ENCODE data around the gene OR10A7. TPM values are rescaled to one million over a fixed set of nuclear protein-coding genes. Genes with fewer than 3 reads are reported as not detected.

The OR10A7 gene
- total RNA-seq, 1 experiment from 2014 or later = not detected

GRCh38 chr12:55250944-55251343 lies 30.1 kb downstream of the OR10A7 start:
- DNase-seq (ENCODE audit: unreplicated experiment) = no peak
- intact Hi-C loops (cut with micrococcal nuclease) = no loop called here
- Mint-ChIP-seq H3K36me3 (ENCODE audit: insufficient read depth, unreplicated experiment) (no peaks in the 10 kb centered on the region), H3K9me3 (ENCODE audit: unreplicated experiment) (no peaks in the 10 kb centered on the region), H3K4me1 (ENCODE audit: insufficient read depth, unreplicated experiment) (no peaks in the 10 kb centered on the region), H3K27ac (ENCODE audit: low read depth, unreplicated experiment) (no peak overlapping the region), H3K27me3 (ENCODE audit: insufficient read depth, unreplicated experiment) (peaks cover 75% of the 10 kb centered on the region), H3K4me3 (ENCODE audit: unreplicated experiment) (no peak overlapping the region)
- TF ChIP-seq CTCF (IDR thresholded peaks at IDR 0.05; ENCODE audit: unreplicated experiment) = no peak
- ChIA-PET CTCF (interaction anchor here (1.3 kb wide), 1 partner anchor 19 kb away, joined by 4 read pairs; no protein-coding TSS in a partner anchor), POLR2A (no interaction called here)
- BruUV-seq (replicated peaks) = no TSS peak

- H3K4me3 Mint-ChIP-seq (ENCODE audit: unreplicated experiment) = no peak overlapping the region
- DNase-seq (ENCODE audit: unreplicated experiment) = no peak
- H3K9me3 Mint-ChIP-seq (ENCODE audit: unreplicated experiment) = no peaks in the 10 kb centered on the region
- H3K36me3 Mint-ChIP-seq (ENCODE audit: insufficient read depth, unreplicated experiment) = no peaks in the 10 kb centered on the region
- no TSS peak for BruUV-seq (replicated peaks)
- ChIA-PET POLR2A (no interaction called here), CTCF (interaction anchor here (0.6 kb wide), 1 partner anchor 74 kb away, joined by 3 read pairs; no protein-coding TSS in a partner anchor)
- no peaks in the 10 kb centered on the region for H3K4me1 Mint-ChIP-seq (ENCODE audit: insufficient read depth, unreplicated experiment)
- no peak overlapping the region for H3K27ac Mint-ChIP-seq (ENCODE audit: low read depth, unreplicated experiment)
- intact Hi-C loops (cut with micrococcal nuclease) = no loop called here
- no peak for TF ChIP-seq CTCF (IDR thresholded peaks at IDR 0.05; ENCODE audit: unreplicated experiment)
- peaks cover 71% of the 10 kb centered on the region for H3K27me3 Mint-ChIP-seq (ENCODE audit: insufficient read depth, unreplicated experiment)
These were observed 32.5 kb downstream of the OR10A7 start for GRCh38 chr12:55253281-55253680.

GRCh38 chr12:55256831-55257230 lies 36.0 kb downstream of the OR10A7 start:
- intact Hi-C loops (cut with micrococcal nuclease) = no loop called here
- CTCF ChIA-PET = no interaction called here
- no peak for TF ChIP-seq CTCF (IDR thresholded peaks at IDR 0.05; ENCODE audit: unreplicated experiment)
- Mint-ChIP-seq H3K4me3 (ENCODE audit: unreplicated experiment) (no peak overlapping the region), H3K9me3 (ENCODE audit: unreplicated experiment) (no peaks in the 10 kb centered on the region), H3K27ac (ENCODE audit: low read depth, unreplicated experiment) (no peak overlapping the region), H3K36me3 (ENCODE audit: insufficient read depth, unreplicated experiment) (no peaks in the 10 kb centered on the region), H3K27me3 (ENCODE audit: insufficient read depth, unreplicated experiment) (peaks cover 77% of the 10 kb centered on the region), H3K4me1 (ENCODE audit: insufficient read depth, unreplicated experiment) (no peaks in the 10 kb centered on the region)
- no peak for DNase-seq (ENCODE audit: unreplicated experiment)
- POLR2A ChIA-PET = no interaction called here
- BruUV-seq (replicated peaks) = no TSS peak

- H3K4me3 Mint-ChIP-seq (ENCODE audit: unreplicated experiment) = no peak overlapping the region
- no peaks in the 10 kb centered on the region for H3K36me3 Mint-ChIP-seq (ENCODE audit: insufficient read depth, unreplicated experiment)
These were observed 37.5 kb downstream of the OR10A7 start for GRCh38 chr12:55258303-55258702.

More at GRCh38 chr12:55258303-55258702, 37.5 kb downstream of the OR10A7 start:
- Mint-ChIP-seq H3K27ac (ENCODE audit: low read depth, unreplicated experiment) (no peak overlapping the region), H3K9me3 (ENCODE audit: unreplicated experiment) (no peaks in the 10 kb centered on the region), H3K4me1 (ENCODE audit: insufficient read depth, unreplicated experiment) (no peaks in the 10 kb centered on the region), H3K27me3 (ENCODE audit: insufficient read depth, unreplicated experiment) (peaks cover 86% of the 10 kb centered on the region)
- no TSS peak for BruUV-seq (replicated peaks)
- POLR2A ChIA-PET = no interaction called here
- no peak for DNase-seq (ENCODE audit: unreplicated experiment)
- intact Hi-C loops (cut with micrococcal nuclease) = no loop called here
- TF ChIP-seq CTCF (IDR thresholded peaks at IDR 0.05; ENCODE audit: unreplicated experiment) = no peak
- CTCF ChIA-PET = interaction anchor here (0.7 kb wide), 1 partner anchor 180 kb away, joined by 3 read pairs; no protein-coding TSS in a partner anchor

Other genes starting within 250 kb of the OR10A7 start
- not detected in 2 replicates for gene TESPA1, start 236.3 kb upstream of the OR10A7 start, total RNA-seq (2022)
- gene NEUROD4, start 201.1 kb upstream of the OR10A7 start, total RNA-seq (2022) = not detected in 2 replicates
- not detected in 2 replicates for gene OR9K2, start 94.6 kb upstream of the OR10A7 start, total RNA-seq (2022)
- gene OR6C74, start 23.6 kb downstream of the OR10A7 start, total RNA-seq (2022) = not detected in 2 replicates
- not detected in 2 replicates for gene OR6C6, start 75.5 kb downstream of the OR10A7 start, total RNA-seq (2022)
- gene OR6C1, start 93.3 kb downstream of the OR10A7 start, total RNA-seq (2022) = not detected in 2 replicates
- gene OR6C3, start 109.7 kb downstream of the OR10A7 start, total RNA-seq (2022) = not detected in 2 replicates
- gene OR6C75, start 141.9 kb downstream of the OR10A7 start, total RNA-seq (2022) = not detected in 2 replicates
- not detected in 2 replicates for gene OR6C65, start 179.5 kb downstream of the OR10A7 start, total RNA-seq (2022)
- not detected in 2 replicates for gene OR6C76, start 205.2 kb downstream of the OR10A7 start, total RNA-seq (2022)
- not detected in 2 replicates for gene OR6C2, start 223.1 kb downstream of the OR10A7 start, total RNA-seq (2022)
- not detected in 2 replicates for gene OR6C70, start 249.1 kb downstream of the OR10A7 start, total RNA-seq (2022)

Data from MCF 10A (cell line).